BLaER1 treated with 17β-estradiol and CSF1 and Interleukin-3, amounts not matched to agents 10 nM and 100 nM (cell line): ENCODE measurements around the gene DHRS4.
"Not testable (repeated sequence)": the region's sequence is repeated elsewhere in the genome, so short reads cannot be mapped to it uniquely, and the experiment has no call there.

ENCODE experiments used
- H3K27ac ChIP-seq, 11 experiments: shearing (Covaris generic); formaldehyde crosslinking; 2 replicates each; pipeline ENCODE4 v1.8.1; 2022
- H3K27me3 ChIP-seq, 11 experiments: shearing (Covaris generic); formaldehyde crosslinking; 2 replicates each; pipeline ENCODE4 v1.8.1; 2022
- H3K36me3 ChIP-seq, 11 experiments: shearing (Covaris generic); formaldehyde crosslinking; 2 replicates each; pipeline ENCODE4 v1.8.1; 2022
- H3K4me1 ChIP-seq, 10 experiments: shearing (Covaris generic); formaldehyde crosslinking; 2 replicates each; pipeline ENCODE4 v1.8.1; 2022
- H3K4me2 ChIP-seq, 11 experiments: shearing (Covaris generic); formaldehyde crosslinking; 2 replicates each; pipeline ENCODE4 v1.8.1; 2022
- H3K4me3 ChIP-seq, 10 experiments: shearing (Covaris generic); formaldehyde crosslinking; 2 replicates each; pipeline ENCODE4 v1.8.1; 2022
- H3K9ac ChIP-seq, 11 experiments: shearing (Covaris generic); formaldehyde crosslinking; 2 replicates each; pipeline ENCODE4 v1.8.1; 2022
- H3K9me3 ChIP-seq, 11 experiments: shearing (Covaris generic); formaldehyde crosslinking; replicated peaks in 1 of 11; 2 replicates each; pipeline ENCODE4 v1.8.1; 2022
- H4K20me1 ChIP-seq, 11 experiments: shearing (Covaris generic); formaldehyde crosslinking; 2 replicates each; pipeline ENCODE4 v1.8.1; 2022

Gene DHRS4

DNA sequence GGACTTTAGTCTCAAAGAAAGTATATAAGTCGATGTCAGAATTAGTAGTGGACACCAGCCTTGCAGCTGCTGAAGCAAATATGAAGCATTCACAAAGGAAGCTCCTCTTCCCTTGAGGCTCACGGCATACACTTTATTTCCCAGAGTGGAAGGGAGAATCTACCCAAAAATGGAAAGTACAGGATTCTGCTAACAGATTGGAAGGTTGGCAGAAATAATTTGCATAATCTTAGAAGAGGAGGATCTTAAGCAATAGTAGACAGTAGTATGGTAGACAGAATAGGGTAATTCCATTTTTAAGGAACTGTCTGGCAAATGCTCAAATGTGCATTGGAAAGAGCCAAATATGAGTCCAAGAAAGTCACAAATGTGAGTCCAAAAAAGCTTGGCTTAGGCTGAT lies 2.2 kb downstream of the DHRS4 start:
- peaks cover 2 to 12% (median 10%) of the 10 kb centered on the region in 11 experiments; a peak in 17 of 22 replicates for H3K9me3 ChIP-seq
- peaks cover 14 to 20% (median 17%) of the 10 kb centered on the region in 10 experiments; a peak in 19 of 20 replicates for H3K4me1 ChIP-seq
- H3K9ac ChIP-seq, H4K20me1 ChIP-seq, H3K4me3 ChIP-seq, H3K27me3 ChIP-seq, H3K27ac ChIP-seq, H3K4me2 ChIP-seq: not testable (repeated sequence)
- H3K36me3 ChIP-seq, result peaks cover 0 to 28% (median 10%) of the 10 kb centered on the region in 11 experiments; a peak in 9 of 22 replicates

DNA sequence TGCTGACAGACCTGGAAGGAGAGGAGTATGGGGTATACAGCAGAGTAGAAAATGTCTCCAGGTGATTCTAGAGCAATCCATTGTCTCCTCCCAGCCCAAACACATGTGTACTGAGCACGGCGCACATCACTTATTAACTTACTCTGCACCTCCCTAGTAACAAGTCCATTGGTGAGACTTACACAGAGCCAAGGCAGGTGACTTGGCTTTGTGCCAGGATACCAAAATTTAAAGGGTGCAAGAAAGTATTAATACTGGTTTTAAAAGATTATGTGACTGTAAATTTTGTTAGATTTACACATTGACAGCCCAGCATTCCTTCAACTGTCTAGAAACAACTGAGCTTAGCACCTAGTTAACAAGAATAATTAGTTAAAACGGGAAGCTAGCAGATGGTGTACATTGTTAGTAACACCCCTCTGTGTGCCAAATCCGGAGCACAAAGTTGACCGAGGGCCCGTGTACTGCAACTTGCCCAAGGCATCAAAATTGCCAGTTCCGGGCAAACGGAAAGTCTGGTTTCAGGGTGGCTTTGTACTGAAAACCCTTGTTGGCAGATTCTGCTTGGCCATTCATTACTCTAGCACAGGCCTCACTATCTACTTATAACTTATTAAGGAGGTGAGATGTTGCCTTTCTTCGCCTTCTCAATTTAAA lies 4.5 kb downstream of the DHRS4 start:
- not testable (repeated sequence) for H3K27me3 ChIP-seq, H3K9me3 ChIP-seq, H3K4me2 ChIP-seq, H4K20me1 ChIP-seq, H3K4me3 ChIP-seq, H3K9ac ChIP-seq, H3K27ac ChIP-seq
- Histone ChIP-seq H3K4me1 (peaks cover 11 to 13% (median 12%) of the 10 kb centered on the region in 10 experiments; a peak in 19 of 20 replicates), H3K36me3 (peaks cover 0 to 28% (median 10%) of the 10 kb centered on the region in 11 experiments; a peak in 7 of 22 replicates)

DNA sequence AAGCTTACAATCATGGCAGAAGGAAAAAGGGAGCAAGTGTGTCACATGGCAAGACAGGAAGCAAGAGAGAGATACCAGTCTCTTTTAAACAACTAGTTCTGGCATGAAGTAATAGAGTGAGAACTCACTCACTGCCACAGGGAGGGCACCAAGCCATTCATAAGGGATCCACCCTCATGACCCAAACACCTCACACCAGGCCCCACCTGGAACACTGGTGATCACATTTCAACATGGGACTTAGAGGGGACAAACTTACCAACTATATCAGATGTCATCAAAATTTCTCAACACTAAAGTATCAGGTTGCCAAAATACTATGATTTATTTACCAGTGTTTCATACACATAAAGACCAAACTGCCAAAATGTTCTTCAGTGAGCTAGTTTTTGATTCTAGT lies 7.3 kb downstream of the DHRS4 start:
- peaks cover 0 to 27% (median 7%) of the 10 kb centered on the region in 11 experiments; a peak in 7 of 22 replicates for H3K36me3 ChIP-seq
- H3K9ac ChIP-seq, H3K4me1 ChIP-seq, H4K20me1 ChIP-seq, H3K27me3 ChIP-seq, H3K9me3 ChIP-seq, H3K4me2 ChIP-seq, H3K27ac ChIP-seq, H3K4me3 ChIP-seq: not testable (repeated sequence)

DNA sequence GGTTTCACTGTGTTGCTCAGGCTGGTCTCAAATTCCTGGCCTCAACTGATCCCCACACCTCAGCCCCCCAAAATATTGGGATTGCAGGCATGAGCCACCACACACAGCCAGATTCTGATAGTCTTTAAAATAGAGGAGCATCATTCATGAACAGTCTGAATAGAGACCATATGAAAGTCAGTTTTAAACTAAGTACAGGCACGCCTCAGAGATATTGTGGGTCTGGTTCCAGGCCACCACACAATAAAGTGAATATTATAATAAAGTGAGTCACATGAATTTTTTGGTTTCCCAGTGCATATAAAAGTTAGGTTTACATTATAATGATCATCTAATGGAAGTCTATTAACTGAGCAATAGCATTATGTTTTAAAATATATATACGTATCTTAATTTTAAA lies 8.1 kb downstream of the DHRS4 start:
- not testable (repeated sequence) for H3K27ac ChIP-seq, H3K9ac ChIP-seq, H3K4me1 ChIP-seq, H3K9me3 ChIP-seq, H3K4me2 ChIP-seq, H3K27me3 ChIP-seq, H4K20me1 ChIP-seq, H3K4me3 ChIP-seq
- H3K36me3 ChIP-seq, result peaks cover 0 to 19% (median 4%) of the 10 kb centered on the region in 11 experiments; a peak in 6 of 22 replicates

DNA sequence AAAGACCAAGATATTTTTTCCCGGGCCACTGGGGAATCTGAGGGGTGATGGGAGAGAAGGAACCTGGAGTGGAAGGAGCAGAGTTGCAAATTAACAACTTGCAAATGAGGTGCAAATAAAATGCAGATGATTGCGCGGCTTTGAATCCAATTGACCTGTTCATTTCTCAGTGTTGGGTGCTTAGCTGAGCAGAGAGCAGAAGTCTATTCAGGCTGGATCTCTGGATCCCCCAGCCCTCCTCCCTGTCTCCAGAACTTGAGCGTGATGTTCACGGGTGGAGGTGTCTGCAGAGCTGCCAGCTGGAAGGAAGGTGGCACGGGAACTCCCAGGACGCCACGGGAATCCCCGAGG lies 15.5 kb downstream of the DHRS4 start:
- H3K4me2 ChIP-seq, result peak overlapping the region in 4 of 11 experiments; percentile 62 to 66 (median 64); a peak in 2 of 22 replicates
- not testable (repeated sequence) for H3K36me3 ChIP-seq, H3K9me3 ChIP-seq, H4K20me1 ChIP-seq, H3K4me3 ChIP-seq, H3K27me3 ChIP-seq, H3K9ac ChIP-seq, H3K27ac ChIP-seq
- H3K4me1 ChIP-seq, result peaks cover 0 to 19% (median 14%) of the 10 kb centered on the region in 10 experiments; a peak in 13 of 20 replicates

DNA sequence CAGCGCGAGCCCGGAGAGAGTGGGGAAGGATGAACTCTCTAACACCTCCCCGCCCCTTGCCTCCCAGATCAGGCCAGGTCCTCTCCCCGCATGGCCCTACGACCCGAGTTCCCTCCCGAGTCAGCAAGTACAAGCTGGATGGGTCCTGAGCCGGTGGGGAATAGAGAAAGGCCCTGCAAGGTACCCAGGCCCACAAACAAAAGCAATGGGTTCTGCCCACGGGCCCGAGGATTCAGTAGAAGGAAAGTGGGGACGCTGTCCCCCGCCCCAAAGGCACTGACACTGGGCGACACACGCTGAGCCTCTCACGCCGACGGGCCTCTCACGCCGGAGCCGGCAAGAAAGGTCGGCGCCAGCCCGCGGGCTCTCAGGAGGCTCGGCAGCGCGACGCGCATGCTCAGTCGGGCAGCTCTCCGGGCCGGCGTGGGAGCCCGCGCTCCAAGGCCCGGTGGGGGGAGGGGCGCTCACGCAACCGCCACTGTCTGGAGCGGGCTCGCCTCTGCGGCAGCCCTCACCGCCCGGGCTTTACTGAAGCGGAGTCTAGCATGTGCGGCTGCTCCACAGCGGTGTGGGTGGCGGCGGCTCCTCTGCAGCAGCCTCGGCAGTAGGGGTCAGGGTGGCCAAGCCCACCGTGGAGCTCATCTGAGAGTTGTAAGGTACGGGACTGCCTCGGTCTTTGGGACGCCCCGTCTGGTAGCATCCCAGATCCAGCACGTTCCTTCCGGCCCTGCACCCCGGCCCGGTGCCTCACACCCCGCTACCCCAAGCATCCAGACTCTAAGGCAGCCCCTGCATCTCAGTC lies 16.1 kb downstream of the DHRS4 start:
- not testable (repeated sequence) for H3K36me3 ChIP-seq, H3K9me3 ChIP-seq, H3K27ac ChIP-seq, H3K27me3 ChIP-seq, H4K20me1 ChIP-seq
- Histone ChIP-seq H3K9ac (peak overlapping the region in 5 of 11 experiments; percentile 19 to 44 (median 33); a peak in 2 of 22 replicates), H3K4me3 (peak overlapping the region in 6 of 10 experiments; percentile 18 to 50 (median 33); a peak in 7 of 20 replicates), H3K4me2 (peak overlapping the region; percentile 54 to 77 (median 66); a peak in 21 of 22 replicates), H3K4me1 (peaks cover 0 to 24% (median 14%) of the 10 kb centered on the region in 10 experiments; a peak in 13 of 20 replicates)

DNA sequence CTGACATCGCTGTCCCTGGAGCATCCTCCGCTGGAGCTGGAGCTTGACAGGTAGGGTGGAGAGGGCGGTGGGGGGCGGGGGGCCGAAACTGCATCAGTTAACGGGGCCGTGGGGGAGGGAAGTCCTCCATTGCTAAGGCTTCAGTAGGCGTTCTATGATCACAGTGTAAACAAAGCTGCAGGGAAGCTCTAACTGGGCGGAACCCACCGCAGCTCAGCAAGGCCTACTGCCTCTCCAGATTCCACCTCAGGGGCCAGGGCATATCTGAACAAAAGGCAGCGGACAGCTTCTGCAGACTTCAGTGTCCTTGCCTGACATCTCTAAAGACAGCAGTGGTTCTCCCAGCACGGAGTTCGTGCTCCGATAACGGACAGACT lies 16.7 kb downstream of the DHRS4 start:
- not testable (repeated sequence) for H3K27ac ChIP-seq, H4K20me1 ChIP-seq, H3K9ac ChIP-seq, H3K4me3 ChIP-seq, H3K4me2 ChIP-seq, H3K9me3 ChIP-seq, H3K27me3 ChIP-seq, H3K36me3 ChIP-seq
- peaks cover 0 to 30% (median 14%) of the 10 kb centered on the region in 10 experiments; a peak in 13 of 20 replicates for H3K4me1 ChIP-seq

DNA sequence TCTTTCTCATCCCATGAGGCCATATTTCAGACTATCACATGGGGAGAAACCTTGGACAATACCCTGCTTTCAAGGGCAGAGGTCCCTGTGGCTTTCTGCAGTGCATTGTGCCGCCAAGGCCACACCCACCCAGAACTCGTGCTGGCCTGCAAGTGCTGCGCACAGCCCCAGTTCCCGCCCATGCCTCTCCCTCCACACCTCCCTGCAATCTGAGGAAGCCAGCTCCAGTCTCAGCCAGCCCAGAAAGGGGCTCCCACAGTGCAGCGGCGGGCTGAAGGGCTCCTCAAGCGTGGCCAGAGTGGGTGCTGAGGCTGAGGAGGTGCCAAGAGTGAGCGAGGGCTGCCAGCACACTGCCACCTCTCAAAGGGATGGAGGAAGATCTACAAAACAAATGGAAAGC lies 19.6 kb downstream of the DHRS4 start:
- H3K27ac ChIP-seq, H3K4me3 ChIP-seq, H3K9ac ChIP-seq, H3K36me3 ChIP-seq, H3K4me2 ChIP-seq, H3K27me3 ChIP-seq, H4K20me1 ChIP-seq: not testable (repeated sequence)
- Histone ChIP-seq H3K4me1 (peaks cover 0 to 34% (median 0%) of the 10 kb centered on the region in 10 experiments; a peak in 7 of 20 replicates), H3K9me3 (peaks cover 0 to 12% (median 4%) of the 10 kb centered on the region in 11 experiments; a peak in 10 of 22 replicates)

DNA sequence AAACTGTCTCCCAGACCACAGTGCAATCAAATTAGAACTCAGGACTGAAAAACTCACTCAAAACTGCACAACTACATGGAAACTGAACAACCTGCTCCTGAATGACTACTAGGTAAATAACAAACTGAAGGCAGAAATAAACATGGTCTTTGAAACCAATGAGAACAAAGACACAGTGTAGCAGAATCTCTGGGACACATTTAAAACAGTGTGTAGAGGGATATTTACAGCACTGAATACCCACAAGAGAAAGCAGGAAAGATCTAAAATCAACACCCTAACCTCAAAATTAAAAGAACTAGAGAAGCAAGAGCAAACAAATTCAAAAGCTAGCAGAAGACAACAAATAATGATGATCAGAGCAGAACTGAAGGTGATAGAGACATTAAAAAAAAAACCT lies 20.5 kb downstream of the DHRS4 start:
- H3K27ac ChIP-seq, H3K9ac ChIP-seq, H3K4me3 ChIP-seq, H3K27me3 ChIP-seq, H4K20me1 ChIP-seq, H3K36me3 ChIP-seq: not testable (repeated sequence)
- peaks cover 0 to 12% (median 4%) of the 10 kb centered on the region in 11 experiments; a peak in 10 of 22 replicates for H3K9me3 ChIP-seq
- H3K4me1 ChIP-seq, result peaks cover 0 to 34% (median 0%) of the 10 kb centered on the region in 10 experiments; a peak in 7 of 20 replicates
- peak overlapping the region in 1 of 11 experiments; percentile 51; a peak in 4 of 22 replicates for H3K4me2 ChIP-seq

DNA sequence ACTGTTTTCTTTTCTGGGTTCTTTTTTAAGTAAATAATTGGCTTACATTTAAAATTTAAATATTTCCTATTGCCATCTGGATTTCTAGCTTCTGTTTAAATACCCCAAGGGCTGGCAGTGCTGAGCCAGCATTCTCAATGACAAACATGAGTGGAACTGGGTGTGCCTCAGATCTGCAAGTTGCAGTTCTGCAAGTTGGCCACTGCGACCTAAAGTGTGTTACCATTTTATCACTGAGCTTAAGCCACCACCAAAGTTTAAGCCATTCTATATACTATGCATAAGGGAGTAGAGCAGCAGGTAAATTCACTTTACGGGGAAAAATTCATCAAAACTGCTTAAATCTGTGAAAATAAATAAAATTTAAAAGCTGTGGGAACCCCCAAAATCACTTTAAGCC lies 23.6 kb downstream of the DHRS4 start:
- Histone ChIP-seq H3K4me1 (peaks cover 0 to 51% (median 0%) of the 10 kb centered on the region in 10 experiments; a peak in 7 of 20 replicates), H3K9me3 (peaks cover 0 to 12% (median 4%) of the 10 kb centered on the region in 11 experiments; a peak in 10 of 22 replicates), H3K4me2 (peak overlapping the region in 2 of 11 experiments; percentile 26 to 42; a peak in 2 of 22 replicates)
- not testable (repeated sequence) for H3K9ac ChIP-seq, H4K20me1 ChIP-seq, H3K36me3 ChIP-seq, H3K4me3 ChIP-seq, H3K27me3 ChIP-seq, H3K27ac ChIP-seq

DNA sequence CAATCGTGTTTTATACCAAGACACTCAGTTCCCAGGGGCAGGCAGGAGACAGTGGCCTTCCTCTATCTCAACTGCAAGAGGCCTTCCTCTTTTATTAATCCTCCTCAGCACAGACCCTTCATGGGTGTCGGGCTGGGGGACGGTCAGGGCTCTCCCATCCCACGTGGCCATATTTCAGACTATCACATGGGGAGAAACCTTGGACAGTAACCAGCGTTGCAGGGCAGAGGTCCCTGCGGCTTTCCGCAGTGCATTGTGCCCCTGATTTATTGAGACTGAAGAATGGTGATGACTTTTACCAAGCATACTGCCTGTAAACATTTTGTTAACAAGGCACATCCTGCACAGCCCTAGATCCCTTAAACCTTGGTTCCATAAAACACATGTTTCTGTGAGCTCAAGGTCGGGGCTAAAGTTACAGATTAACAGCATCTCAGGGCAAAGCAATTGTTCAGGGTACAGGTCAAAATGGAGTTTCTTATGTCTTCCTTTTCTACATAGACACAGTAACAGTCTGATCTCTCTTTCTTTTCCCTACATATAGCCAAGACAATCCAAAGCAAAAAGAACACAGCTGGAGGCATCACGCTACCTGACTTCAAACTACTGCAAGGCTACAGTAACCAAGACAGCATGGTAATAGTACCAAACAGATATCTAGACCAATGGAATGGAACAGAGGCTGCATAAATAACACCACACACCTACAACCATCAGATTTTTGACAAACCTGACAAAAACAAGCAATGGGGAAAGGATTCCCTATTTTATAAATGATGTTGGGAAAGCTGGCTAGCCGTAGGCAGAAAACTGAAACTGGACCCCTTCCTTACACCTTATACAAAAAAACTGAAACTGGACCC lies 28.6 kb downstream of the DHRS4 start:
- not testable (repeated sequence) for H3K27ac ChIP-seq, H3K9ac ChIP-seq, H3K27me3 ChIP-seq, H4K20me1 ChIP-seq, H3K9me3 ChIP-seq, H3K4me3 ChIP-seq
- Histone ChIP-seq H3K4me1 (peaks cover 0 to 57% (median 25%) of the 10 kb centered on the region in 10 experiments; a peak in 16 of 20 replicates), H3K36me3 (peaks cover 0 to 30% (median 10%) of the 10 kb centered on the region in 11 experiments; a peak in 15 of 22 replicates), H3K4me2 (peak overlapping the region in 1 of 11 experiments; percentile 54; a peak in 1 of 22 replicates)
